H9 (cell line): ENCODE data around the gene HLA-DMA. TPM values are rescaled to one million over a fixed set of nuclear protein-coding genes. Genes with fewer than 3 reads are reported as not detected.

Experiments
- DNase-seq: peaks from one replicate; pipeline ENCODE4 v3.0.0-alpha.2; 2017
- H2AFZ ChIP-seq: one replicate; pipeline ENCODE4 v1.6.1; 2013; ENCODE audit warnings: mild to moderate bottlenecking, low read length, control low read depth, moderate library complexity
- H2AK5ac ChIP-seq: 2 replicates; pipeline ENCODE4 v1.6.1; 2013; ENCODE audit warnings: low read length, control low read depth, mixed read lengths; ENCODE audit not compliant: insufficient read length
- H2BK120ac ChIP-seq: one replicate; pipeline ENCODE4 v1.6.1; 2013; ENCODE audit warnings: low read depth, mild to moderate bottlenecking, low read length, control low read depth, inconsistent platforms; ENCODE audit not compliant: poor library complexity, severe bottlenecking
- H2BK12ac ChIP-seq: 2 replicates; pipeline ENCODE4 v1.6.1; 2013; ENCODE audit warnings: low read length, control low read depth, mixed read lengths, low read depth; ENCODE audit not compliant: insufficient read length
- H2BK15ac ChIP-seq: 2 replicates; pipeline ENCODE4 v1.6.1; 2013; ENCODE audit warnings: low read depth, low read length, control low read depth
- H2BK20ac ChIP-seq: one replicate; pipeline ENCODE4 v1.6.1; 2013; ENCODE audit warnings: low read depth, mild to moderate bottlenecking, low read length, control low read depth, inconsistent platforms; ENCODE audit not compliant: poor library complexity, severe bottlenecking
- H2BK5ac ChIP-seq: 2 replicates; pipeline ENCODE4 v1.6.1; 2013; ENCODE audit warnings: low read length, control low read depth, mixed read lengths; ENCODE audit not compliant: insufficient read length
- H3K14ac ChIP-seq: 2 replicates; pipeline ENCODE4 v1.6.1; 2013; ENCODE audit warnings: low read length, control low read depth; ENCODE audit not compliant: insufficient read depth
- H3K18ac ChIP-seq: 2 replicates; pipeline ENCODE4 v1.6.1; 2013; ENCODE audit warnings: low read depth, mild to moderate bottlenecking, mixed read lengths, low read length, control low read depth; ENCODE audit not compliant: insufficient read length
- H3K23ac ChIP-seq: 2 replicates; pipeline ENCODE4 v1.6.1; 2013; ENCODE audit warnings: low read length, control low read depth, mixed read lengths, low read depth; ENCODE audit not compliant: insufficient read length
- H3K23me2 ChIP-seq: 2 replicates; pipeline ENCODE4 v1.6.1; 2013; ENCODE audit warnings: low read depth, mild to moderate bottlenecking, mixed read lengths, low read length, control low read depth; ENCODE audit not compliant: insufficient read length, poor library complexity, severe bottlenecking
- H3K27ac ChIP-seq: 2 replicates; pipeline ENCODE4 v1.5.1; 2013; ENCODE audit warnings: low read length, control low read depth, mixed read lengths, low read depth; ENCODE audit not compliant: insufficient read length
- H3K27me3 ChIP-seq: 2 replicates; pipeline ENCODE4 v1.6.1; 2013; ENCODE audit warnings: low read length, control low read depth, inconsistent platforms; ENCODE audit not compliant: insufficient read depth
- H3K4ac ChIP-seq: 2 replicates; pipeline ENCODE4 v1.6.1; 2013; ENCODE audit warnings: low read depth, mild to moderate bottlenecking, control low read depth, inconsistent platforms, low read length, moderate library complexity
- H3K4me1 ChIP-seq: 2 replicates; pipeline ENCODE4 v1.6.1; 2013; ENCODE audit warnings: low read length, control low read depth, inconsistent platforms; ENCODE audit not compliant: insufficient read depth
- H3K4me2 ChIP-seq: 2 replicates; pipeline ENCODE4 v1.6.1; 2013; ENCODE audit warnings: low read length, control low read depth, mixed read lengths; ENCODE audit not compliant: insufficient read length, insufficient read depth
- H3K56ac ChIP-seq: 2 replicates; pipeline ENCODE4 v1.6.1; 2013; ENCODE audit warnings: low read depth, mild to moderate bottlenecking, mixed read lengths, low read length, control low read depth; ENCODE audit not compliant: insufficient read length
- H3K79me1 ChIP-seq: 2 replicates; pipeline ENCODE4 v1.6.1; 2013; ENCODE audit warnings: low read depth, mild to moderate bottlenecking, moderate library complexity, low read length, control low read depth, inconsistent platforms; ENCODE audit not compliant: insufficient read depth, poor library complexity, severe bottlenecking
- H3K79me2 ChIP-seq: 2 replicates; pipeline ENCODE4 v1.6.1; 2013; ENCODE audit warnings: low read length, control low read depth, inconsistent platforms; ENCODE audit not compliant: insufficient read depth
- H3K9ac ChIP-seq: 2 replicates; pipeline ENCODE4 v1.6.1; 2013; ENCODE audit warnings: low read length, control low read depth, mixed read lengths; ENCODE audit not compliant: insufficient read length; ENCODE audit errors: extremely low read depth
- H3K9me3 ChIP-seq: one replicate; pipeline ENCODE4 v1.6.1; 2013; ENCODE audit warnings: low read depth, low read length, inconsistent platforms; ENCODE audit not compliant: control insufficient read depth
- H3T11ph ChIP-seq: one replicate; pipeline ENCODE4 v1.6.1; 2013; ENCODE audit warnings: mild to moderate bottlenecking, low read length, control low read depth, inconsistent platforms
- H4K20me1 ChIP-seq: one replicate; pipeline ENCODE4 v1.6.1; 2013; ENCODE audit not compliant: control insufficient read depth, insufficient read length, insufficient read depth
- H4K5ac ChIP-seq: 2 replicates; pipeline ENCODE4 v1.6.1; 2013; ENCODE audit warnings: low read depth, mild to moderate bottlenecking, mixed read lengths, low read length, control low read depth; ENCODE audit not compliant: insufficient read length
- H4K8ac ChIP-seq: replicated peaks from 2 replicates; pipeline ENCODE4 v1.6.1; 2013; ENCODE audit warnings: low read length, control low read depth, mixed read lengths, low read depth; ENCODE audit not compliant: insufficient read length
- H4K91ac ChIP-seq: 2 replicates; pipeline ENCODE4 v1.6.1; 2013; ENCODE audit warnings: low read depth, mild to moderate bottlenecking, moderate library complexity, mixed read lengths, low read length, control low read depth; ENCODE audit not compliant: insufficient read length
- H3K27ac Mint-ChIP-seq, 3 experiments: 2 replicates in 2 of 3; 3 replicates in 1 of 3; pipeline ENCODE4 v1.8.0; 2020 to 2021; ENCODE audit warnings: mixed read lengths in 3 of 3, mild to moderate bottlenecking in 1 of 3, moderate library complexity in 1 of 3
- H3K27me3 Mint-ChIP-seq: 2 replicates; pipeline ENCODE4 v1.8.0; 2021; ENCODE audit warnings: low read depth, mild to moderate bottlenecking, moderate library complexity, mixed read lengths
- H3K36me3 Mint-ChIP-seq, 3 experiments: 2 replicates in 2 of 3; 3 replicates in 1 of 3; pipeline ENCODE4 v1.8.0; 2020 to 2021; ENCODE audit warnings: low read depth in 3 of 3, mixed read lengths in 3 of 3; ENCODE audit not compliant: insufficient read depth in 1 of 3
- H3K4me1 Mint-ChIP-seq, 2 experiments: 2 replicates each; pipeline ENCODE4 v1.8.0; 2020; ENCODE audit warnings: mixed read lengths in 2 of 2
- H3K4me3 Mint-ChIP-seq, 2 experiments: 2 replicates in 1 of 2; 3 replicates in 1 of 2; pipeline ENCODE4 v1.8.0; 2020 to 2021; ENCODE audit warnings: mild to moderate bottlenecking in 2 of 2, mixed read lengths in 2 of 2, moderate library complexity in 1 of 2
- H3K9me3 Mint-ChIP-seq, 2 experiments: 2 replicates in 1 of 2; 3 replicates in 1 of 2; pipeline ENCODE4 v1.8.0; 2020; ENCODE audit warnings: mild to moderate bottlenecking in 2 of 2, mixed read lengths in 2 of 2, moderate library complexity in 1 of 2
- WGBS: extraction: QIAGEN DNeasy Blood & Tissue Kit; methylation state at CpG from one replicate; pipeline ENCODE4 v1.1.7; 2013; ENCODE audit warnings: missing lambda C conversion rate, low lambda C conversion rate, mixed read lengths; ENCODE audit not compliant: insufficient read length; ENCODE audit errors: extremely low coverage; 5-methylcytosine and 5-hydroxymethylcytosine counted together
- total RNA-seq: library from RNA; stranded (reverse); gene quantifications from 2 replicates; pipeline ENCODE4 v1.2.1, GENCODE V29; 2021
- TF ChIP-seq, protein P1 (sequence below): fragments of 200-600 bp; sonication (generic); conservative IDR thresholded peaks from 3 replicates; pipeline ENCODE4 v1.8.0; 2021; ENCODE audit warnings: antibody characterized with exemption, mild to moderate bottlenecking

Gene HLA-DMA
- total RNA-seq, 1 experiment from 2014 or later = 7.5 TPM

DNA sequence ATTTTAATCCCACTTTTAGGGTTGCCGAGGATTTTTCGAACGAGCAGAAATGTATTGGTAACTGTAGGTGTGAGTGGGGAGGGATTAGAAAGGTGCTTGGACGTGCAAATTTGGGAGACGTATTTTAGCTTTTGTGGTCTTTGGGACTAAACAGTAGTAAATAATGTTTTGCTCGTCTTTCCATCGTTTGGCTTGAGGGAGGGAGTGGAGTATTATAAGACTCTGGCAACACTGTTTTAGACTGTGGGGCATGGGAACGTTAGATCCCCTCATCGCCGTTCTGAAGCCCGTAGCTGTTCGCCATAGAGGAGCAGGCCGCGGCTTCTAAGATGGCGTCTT is 18.3 kb upstream of the HLA-DMA start:
- peak overlapping the region; percentile 16 for H2BK12ac ChIP-seq
- H3K56ac ChIP-seq = peak overlapping the region; percentile 98
- H3K79me2 ChIP-seq = peaks cover 36% of the 10 kb centered on the region
- H2BK15ac ChIP-seq = no peak overlapping the region
- peaks cover 57 to 63% (median 58%) of the 10 kb centered on the region in 3 experiments for H3K36me3 Mint-ChIP-seq
- no peaks in the 10 kb centered on the region for H3K27me3 ChIP-seq
- no CpG with 5 or more reads among the region's 15 CpGs for WGBS
- peak overlapping the region; percentile 87 for H3K4me2 ChIP-seq
- peak overlapping the region; percentile 44 for H2AK5ac ChIP-seq
- H3K27me3 Mint-ChIP-seq = peaks cover 4% of the 10 kb centered on the region; the same call in 1 of the 2 replicates
- no peaks in the 10 kb centered on the region for H4K20me1 ChIP-seq
- peaks cover 7 to 11% of the 10 kb centered on the region in 2 experiments for H3K9me3 Mint-ChIP-seq
- peak overlapping the region; percentile 72; the same call in 1 of the 2 replicates for H3K4ac ChIP-seq
- H2AFZ ChIP-seq = no peak overlapping the region
- peak overlapping the region; percentile 100 for H3K27ac ChIP-seq
- peak overlapping the region; percentile 79 for H4K8ac ChIP-seq
- H4K5ac ChIP-seq = peak overlapping the region; percentile 99
- H3K18ac ChIP-seq = peak overlapping the region; percentile 83
- no peak overlapping the region for H2BK20ac ChIP-seq
- peak overlapping the region; percentile 77 for H4K91ac ChIP-seq
- H2BK120ac ChIP-seq = peak overlapping the region; percentile 78
- TF ChIP-seq, protein P1, sequence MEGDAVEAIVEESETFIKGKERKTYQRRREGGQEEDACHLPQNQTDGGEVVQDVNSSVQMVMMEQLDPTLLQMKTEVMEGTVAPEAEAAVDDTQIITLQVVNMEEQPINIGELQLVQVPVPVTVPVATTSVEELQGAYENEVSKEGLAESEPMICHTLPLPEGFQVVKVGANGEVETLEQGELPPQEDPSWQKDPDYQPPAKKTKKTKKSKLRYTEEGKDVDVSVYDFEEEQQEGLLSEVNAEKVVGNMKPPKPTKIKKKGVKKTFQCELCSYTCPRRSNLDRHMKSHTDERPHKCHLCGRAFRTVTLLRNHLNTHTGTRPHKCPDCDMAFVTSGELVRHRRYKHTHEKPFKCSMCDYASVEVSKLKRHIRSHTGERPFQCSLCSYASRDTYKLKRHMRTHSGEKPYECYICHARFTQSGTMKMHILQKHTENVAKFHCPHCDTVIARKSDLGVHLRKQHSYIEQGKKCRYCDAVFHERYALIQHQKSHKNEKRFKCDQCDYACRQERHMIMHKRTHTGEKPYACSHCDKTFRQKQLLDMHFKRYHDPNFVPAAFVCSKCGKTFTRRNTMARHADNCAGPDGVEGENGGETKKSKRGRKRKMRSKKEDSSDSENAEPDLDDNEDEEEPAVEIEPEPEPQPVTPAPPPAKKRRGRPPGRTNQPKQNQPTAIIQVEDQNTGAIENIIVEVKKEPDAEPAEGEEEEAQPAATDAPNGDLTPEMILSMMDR = no peak
- H3K23me2 ChIP-seq = peaks cover 23% of the 10 kb centered on the region
- H3K14ac ChIP-seq = peak overlapping the region; percentile 91; the same call in 1 of the 2 replicates
- H3K79me1 ChIP-seq = peaks cover 1% of the 10 kb centered on the region
- H3K9me3 ChIP-seq = no peaks in the 10 kb centered on the region
- peak overlapping the region; percentile 96 for H3K4me3 Mint-ChIP-seq
- peak overlapping the region; percentile 100 for H3K9ac ChIP-seq
- peak overlapping the region; percentile 64 for H3K23ac ChIP-seq
- DNase-seq = no peak
- peaks cover 29 to 33% of the 10 kb centered on the region in 2 experiments for H3K4me1 Mint-ChIP-seq
- H3K4me1 ChIP-seq = no peaks in the 10 kb centered on the region
- peak overlapping the region; percentile 100 for H3K27ac Mint-ChIP-seq
- peak overlapping the region; percentile 86 for H3T11ph ChIP-seq
- peak overlapping the region; percentile 85 for H2BK5ac ChIP-seq
